Measurements from ENCODE around the gene PIGR. TPM values are rescaled to one million over a fixed set of nuclear protein-coding genes. Genes with fewer than 3 reads are reported as not detected.
A peak's percentile ranks its signal among the peaks of the same experiment; 100 is the strongest.

The PIGR gene
- total and polyA plus RNA-seq, 2 donors from 2014 or later, result 187 to 841 TPM

GRCh38 chr1:206913766-206914537, 32.3 kb downstream of the PIGR start:
- intact Hi-C loops (cut with DNase I), result loop anchor here (5.0 kb wide), 1 partner anchor 177 kb away; no protein-coding TSS in a partner anchor
- TF ChIP-seq, protein P1, sequence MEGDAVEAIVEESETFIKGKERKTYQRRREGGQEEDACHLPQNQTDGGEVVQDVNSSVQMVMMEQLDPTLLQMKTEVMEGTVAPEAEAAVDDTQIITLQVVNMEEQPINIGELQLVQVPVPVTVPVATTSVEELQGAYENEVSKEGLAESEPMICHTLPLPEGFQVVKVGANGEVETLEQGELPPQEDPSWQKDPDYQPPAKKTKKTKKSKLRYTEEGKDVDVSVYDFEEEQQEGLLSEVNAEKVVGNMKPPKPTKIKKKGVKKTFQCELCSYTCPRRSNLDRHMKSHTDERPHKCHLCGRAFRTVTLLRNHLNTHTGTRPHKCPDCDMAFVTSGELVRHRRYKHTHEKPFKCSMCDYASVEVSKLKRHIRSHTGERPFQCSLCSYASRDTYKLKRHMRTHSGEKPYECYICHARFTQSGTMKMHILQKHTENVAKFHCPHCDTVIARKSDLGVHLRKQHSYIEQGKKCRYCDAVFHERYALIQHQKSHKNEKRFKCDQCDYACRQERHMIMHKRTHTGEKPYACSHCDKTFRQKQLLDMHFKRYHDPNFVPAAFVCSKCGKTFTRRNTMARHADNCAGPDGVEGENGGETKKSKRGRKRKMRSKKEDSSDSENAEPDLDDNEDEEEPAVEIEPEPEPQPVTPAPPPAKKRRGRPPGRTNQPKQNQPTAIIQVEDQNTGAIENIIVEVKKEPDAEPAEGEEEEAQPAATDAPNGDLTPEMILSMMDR (IDR thresholded peaks at IDR 0.05; ENCODE audit: borderline replicate concordance, extremely low read depth, insufficient read depth), result no peak
- peaks cover 0 to 5% (median 0%) of the 10 kb centered on the region in 3 donors for H3K4me1 ChIP-seq (ENCODE audit: control insufficient read depth in 2 of 3, insufficient read depth in 2 of 3, low read depth in 1 of 3, low read length in 3 of 3)
- H3K27me3 ChIP-seq (ENCODE audit: control insufficient read depth, insufficient read depth, low read length), result no peaks in the 10 kb centered on the region
- no peak overlapping the region for H3K9ac ChIP-seq (ENCODE audit: low read length in 3 of 3)
- DNase-seq (peak in 1 of 5 donors; percentile 25), FAIRE-seq (no peak)
- no peak overlapping the region for H3K27ac ChIP-seq (ENCODE audit: low read depth in 2 of 2, low read length in 2 of 2)
- H3K4me3 ChIP-seq (ENCODE audit: low read length in 3 of 3), result no peak overlapping the region
- H3K36me3 ChIP-seq (ENCODE audit: control insufficient read depth in 2 of 3, insufficient read depth in 3 of 3, low read length in 3 of 3), result no peaks in the 10 kb centered on the region
- H3K9me3 ChIP-seq (ENCODE audit: control insufficient read depth in 2 of 3, insufficient read depth in 1 of 3, low read length in 3 of 3), result no peaks in the 10 kb centered on the region

DNA sequence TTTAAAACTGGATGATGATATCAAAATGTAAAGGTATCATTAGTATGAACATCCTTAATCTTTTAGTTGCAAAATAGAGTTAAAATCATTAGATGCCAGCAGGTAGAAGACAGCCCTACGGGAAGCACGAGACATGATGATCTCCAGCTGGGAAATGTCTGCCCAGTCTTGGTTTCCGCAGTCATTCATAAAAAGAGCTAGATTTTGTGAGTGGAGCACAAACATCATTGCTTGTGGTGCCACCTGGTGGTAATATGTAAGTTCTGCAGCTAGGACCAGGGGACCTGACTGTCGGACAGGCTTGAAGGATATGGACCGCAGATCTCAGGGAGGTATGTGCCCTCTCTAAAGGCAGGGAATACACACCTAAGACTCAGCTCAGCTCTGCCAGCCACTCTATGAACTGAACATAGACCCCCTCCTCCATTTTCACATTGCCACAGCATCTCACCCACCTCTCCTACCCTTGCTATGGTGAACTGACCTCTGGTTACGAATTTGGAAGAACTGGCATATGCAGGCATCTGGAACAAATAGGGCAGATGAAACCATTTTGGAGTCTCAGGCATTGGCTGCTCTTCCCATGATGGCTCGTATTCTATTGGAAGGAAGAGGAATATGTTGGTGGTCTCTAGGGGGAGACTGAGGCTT, 33.7 kb downstream of the PIGR start:
- FAIRE-seq (no peak), DNase-seq (peak; percentile 54 to 93 (median 78))
- Histone ChIP-seq H3K9ac (ENCODE audit: low read length in 3 of 3) (no peak overlapping the region), H3K27ac (ENCODE audit: low read depth in 2 of 2, low read length in 2 of 2) (no peak overlapping the region), H3K4me3 (ENCODE audit: low read length in 3 of 3) (no peak overlapping the region), H3K9me3 (ENCODE audit: control insufficient read depth in 2 of 3, insufficient read depth in 1 of 3, low read length in 3 of 3) (no peaks in the 10 kb centered on the region), H3K27me3 (ENCODE audit: control insufficient read depth, insufficient read depth, low read length) (no peaks in the 10 kb centered on the region), H3K4me1 (ENCODE audit: control insufficient read depth in 2 of 3, insufficient read depth in 2 of 3, low read depth in 1 of 3, low read length in 3 of 3) (peaks cover 0 to 7% (median 0%) of the 10 kb centered on the region in 3 donors), H3K36me3 (ENCODE audit: control insufficient read depth in 2 of 3, insufficient read depth in 3 of 3, low read length in 3 of 3) (no peaks in the 10 kb centered on the region)
- TF ChIP-seq, protein P1 (IDR thresholded peaks at IDR 0.05; ENCODE audit: borderline replicate concordance, extremely low read depth, insufficient read depth), result peak; percentile 95
- intact Hi-C loops (cut with DNase I), result loop anchor here (5.0 kb wide), 1 partner anchor 175 kb away; no protein-coding TSS in a partner anchor

DNA sequence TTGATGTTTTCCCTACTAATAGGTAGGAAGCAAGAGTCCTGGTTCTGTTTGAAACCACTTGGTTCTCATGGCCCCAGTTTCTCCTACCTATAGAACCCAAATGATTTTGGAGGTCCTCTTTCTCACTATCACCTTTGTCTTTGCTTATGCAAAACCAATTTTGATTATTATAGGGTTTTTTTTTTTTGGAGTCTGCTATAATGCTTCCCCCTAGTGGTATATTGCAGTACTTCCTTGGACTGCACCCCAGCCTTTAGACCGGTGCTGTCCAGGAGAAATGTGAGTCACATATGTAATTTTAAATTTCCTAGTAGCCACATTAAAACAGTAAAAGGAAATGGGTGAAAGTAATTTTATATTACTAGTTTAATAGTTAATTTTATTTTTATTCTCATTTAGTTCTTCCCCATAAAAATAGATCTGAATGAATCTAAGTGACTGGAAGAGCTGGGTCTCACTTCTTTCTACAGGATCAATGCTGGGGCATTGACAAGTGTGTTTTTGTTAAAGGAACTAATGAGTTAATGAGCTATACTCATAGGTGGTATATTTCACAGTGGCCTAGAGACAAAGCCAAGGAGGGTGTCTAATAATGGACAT, 35.1 kb downstream of the PIGR start:
- FAIRE-seq (peak; percentile 91), DNase-seq (peak in 3 of 5 donors; percentile 9 to 69 (median 53))
- no peak overlapping the region for H3K27ac ChIP-seq (ENCODE audit: low read depth in 2 of 2, low read length in 2 of 2)
- TF ChIP-seq, protein P1 (IDR thresholded peaks at IDR 0.05; ENCODE audit: borderline replicate concordance, extremely low read depth, insufficient read depth), result peak; percentile 88
- H3K9ac ChIP-seq (ENCODE audit: low read length in 3 of 3), result no peak overlapping the region
- no peaks in the 10 kb centered on the region for H3K27me3 ChIP-seq (ENCODE audit: control insufficient read depth, insufficient read depth, low read length)
- no peaks in the 10 kb centered on the region for H3K36me3 ChIP-seq (ENCODE audit: control insufficient read depth in 2 of 3, insufficient read depth in 3 of 3, low read length in 3 of 3)
- intact Hi-C loops (cut with DNase I), result loop anchor here (5.0 kb wide), 1 partner anchor 174 kb away; no protein-coding TSS in a partner anchor
- no peaks in the 10 kb centered on the region for H3K9me3 ChIP-seq (ENCODE audit: control insufficient read depth in 2 of 3, insufficient read depth in 1 of 3, low read length in 3 of 3)
- H3K4me1 ChIP-seq (ENCODE audit: control insufficient read depth in 2 of 3, insufficient read depth in 2 of 3, low read depth in 1 of 3, low read length in 3 of 3), result peaks cover 0 to 7% (median 0%) of the 10 kb centered on the region in 3 donors
- no peak overlapping the region for H3K4me3 ChIP-seq (ENCODE audit: low read length in 3 of 3)
